ENCODE results near the gene LGALS3.
"Not testable (repeated sequence)": the region's sequence is repeated elsewhere in the genome, so short reads cannot be mapped to it uniquely, and the experiment has no call there.

The LGALS3 gene

DNA sequence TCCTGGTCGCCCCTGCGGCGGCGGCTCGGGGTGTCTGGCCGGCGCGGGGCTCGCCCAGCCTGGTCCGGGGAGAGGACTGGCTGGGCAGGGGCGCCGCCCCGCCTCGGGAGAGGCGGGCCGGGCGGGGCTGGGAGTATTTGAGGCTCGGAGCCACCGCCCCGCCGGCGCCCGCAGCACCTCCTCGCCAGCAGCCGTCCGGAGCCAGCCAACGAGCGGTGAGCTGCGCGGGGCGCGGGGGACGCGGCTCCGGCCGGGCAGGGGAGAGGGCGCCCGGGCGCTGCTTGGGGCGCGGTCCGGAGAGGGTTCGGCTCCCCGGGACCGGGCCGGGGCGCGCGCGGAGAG is at the start of gene LGALS3:
Gene LGALS3, plus strand, starts transcription at position 167 of the 342 bp plus-strand sequence. CDS start 8,122 bp downstream, outside the sequence.
- DNase-seq = peak; percentile 38 to 42

DNA sequence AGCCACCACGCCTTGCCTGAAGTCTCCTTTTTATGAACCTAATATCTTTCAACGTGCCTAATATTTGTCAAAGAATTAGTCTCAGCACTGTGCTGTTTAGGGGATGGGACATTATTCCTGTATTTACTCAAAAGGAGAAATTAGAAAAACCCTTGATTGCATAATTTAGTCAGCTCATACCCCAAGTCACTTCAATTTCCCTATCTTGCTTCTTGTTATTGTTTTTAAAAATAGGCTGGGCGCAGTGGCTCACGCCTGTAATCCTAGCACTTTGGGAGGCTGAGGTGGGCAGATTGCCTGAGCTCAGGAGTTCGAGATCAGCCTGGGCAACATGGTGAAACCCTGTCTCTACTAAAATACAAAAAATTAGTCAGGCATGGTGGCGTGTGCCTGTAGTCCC is 49.1 kb upstream of the LGALS3 start:
- DNase-seq = not testable (repeated sequence)

DNA sequence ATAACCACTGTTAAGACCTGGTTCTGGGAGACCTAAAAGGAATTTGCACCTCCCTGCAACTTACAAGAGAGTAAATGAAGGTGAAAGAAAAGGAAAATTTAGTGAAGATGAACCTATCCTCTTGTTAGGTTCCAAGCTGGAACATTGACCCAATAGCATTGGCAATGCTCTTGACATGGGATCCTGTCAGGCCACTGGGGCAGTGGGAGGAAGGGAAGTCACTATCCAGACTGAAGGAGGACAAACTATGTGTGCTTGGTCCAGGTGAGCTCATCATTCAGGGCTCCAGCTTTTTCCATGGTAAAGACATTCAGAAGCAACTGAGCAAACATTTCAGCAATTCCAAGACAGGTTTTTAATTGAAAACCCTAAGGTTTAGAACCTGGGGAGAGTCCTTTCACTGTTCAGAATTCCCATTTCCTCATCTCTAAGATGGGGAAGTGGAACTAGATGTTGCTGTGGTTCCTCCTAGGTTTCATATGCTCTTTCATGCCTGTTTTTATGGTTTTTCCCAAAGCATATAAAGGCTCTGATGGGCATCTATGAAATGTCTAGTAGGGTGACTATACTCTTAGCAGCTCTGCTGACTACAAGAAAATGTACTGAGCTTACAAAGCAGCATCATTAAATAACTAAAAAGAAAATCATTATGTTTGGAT is 44.5 kb upstream of the LGALS3 start:
- no peak for DNase-seq

DNA sequence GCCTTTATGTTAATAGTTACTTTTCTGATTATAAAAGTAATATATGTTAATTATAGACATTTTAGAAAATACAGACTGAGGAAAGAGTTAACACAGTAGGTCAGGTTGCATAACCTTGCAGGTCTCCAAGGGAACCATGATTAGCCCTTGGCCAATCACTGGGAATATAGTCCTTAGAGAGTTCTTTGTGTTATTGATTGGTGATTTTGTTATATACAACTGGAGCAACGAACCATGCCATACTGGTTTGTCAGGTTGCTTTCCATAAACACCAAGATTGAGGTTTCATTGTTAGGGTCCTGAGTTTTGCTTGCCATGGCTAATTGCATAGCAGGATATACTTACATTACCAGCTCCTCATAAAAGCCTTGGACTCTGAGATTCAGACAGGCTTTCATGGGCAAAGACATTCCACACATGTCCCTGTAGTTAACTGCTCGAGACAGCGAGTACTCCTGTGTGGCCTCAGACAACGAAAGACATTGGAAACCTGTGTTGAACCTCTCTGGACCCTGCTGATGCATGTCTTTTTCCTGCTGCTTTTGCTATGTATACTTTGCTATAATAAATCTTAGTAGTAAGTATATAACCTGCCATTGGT is 43.9 kb upstream of the LGALS3 start:
- DNase-seq = no peak

DNA sequence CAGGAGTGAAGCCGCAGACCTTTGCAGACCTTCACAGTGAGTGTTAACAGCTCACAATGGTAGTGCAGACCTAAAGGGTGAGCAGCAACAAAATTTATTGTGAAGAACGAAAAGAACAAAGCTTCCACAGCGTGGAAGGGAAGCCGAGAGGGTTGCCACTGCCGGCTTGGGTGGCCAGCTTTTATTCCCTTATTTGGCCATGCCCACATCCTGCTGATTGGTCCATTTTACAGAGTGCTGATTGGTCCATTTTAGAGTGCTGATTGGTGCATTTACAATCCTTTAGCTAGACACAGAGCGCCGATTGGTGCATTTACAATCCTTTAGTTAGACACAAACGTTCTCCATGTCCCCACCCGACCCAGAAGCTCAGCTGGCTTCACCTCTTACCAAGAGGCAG is 42.1 kb upstream of the LGALS3 start:
- DNase-seq = no peak

DNA sequence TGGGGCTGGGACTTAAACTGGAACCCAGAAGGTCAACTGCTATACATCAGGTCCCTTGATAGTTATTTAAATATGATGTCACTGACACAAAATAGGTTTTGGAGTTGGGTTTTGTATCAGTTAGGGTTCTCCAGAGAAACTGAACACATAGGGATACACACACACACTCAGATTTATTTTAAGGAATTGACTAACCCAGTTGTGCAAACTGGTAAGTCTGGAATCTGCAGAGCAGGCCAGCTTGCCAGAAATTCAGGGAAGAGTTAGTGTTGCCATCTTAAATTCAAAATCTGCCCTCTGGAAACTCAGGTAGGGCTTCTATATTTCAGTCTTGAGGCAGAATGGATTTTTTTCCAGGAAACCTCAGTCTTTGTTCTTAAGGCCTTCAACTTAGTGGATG is 40.7 kb upstream of the LGALS3 start:
- no peak for DNase-seq

DNA sequence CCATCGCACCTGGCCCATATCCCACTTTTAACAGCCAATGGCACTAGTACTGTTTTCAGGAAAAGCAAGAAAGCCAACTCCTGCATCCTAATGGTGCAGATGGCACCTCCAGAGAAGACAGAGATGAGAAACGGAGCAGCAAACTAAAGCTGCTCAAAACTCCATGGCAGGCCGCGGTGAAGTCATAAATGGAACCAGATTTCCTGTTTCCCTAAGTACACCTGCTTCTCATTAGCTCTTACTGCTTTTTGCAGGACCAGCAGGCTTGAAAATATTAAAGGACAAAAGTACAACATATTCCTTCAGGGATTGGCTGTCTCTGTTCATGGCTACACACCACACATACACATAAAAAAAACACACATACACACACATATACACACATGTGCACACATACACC is 36.7 kb upstream of the LGALS3 start:
- no peak for DNase-seq

DNA sequence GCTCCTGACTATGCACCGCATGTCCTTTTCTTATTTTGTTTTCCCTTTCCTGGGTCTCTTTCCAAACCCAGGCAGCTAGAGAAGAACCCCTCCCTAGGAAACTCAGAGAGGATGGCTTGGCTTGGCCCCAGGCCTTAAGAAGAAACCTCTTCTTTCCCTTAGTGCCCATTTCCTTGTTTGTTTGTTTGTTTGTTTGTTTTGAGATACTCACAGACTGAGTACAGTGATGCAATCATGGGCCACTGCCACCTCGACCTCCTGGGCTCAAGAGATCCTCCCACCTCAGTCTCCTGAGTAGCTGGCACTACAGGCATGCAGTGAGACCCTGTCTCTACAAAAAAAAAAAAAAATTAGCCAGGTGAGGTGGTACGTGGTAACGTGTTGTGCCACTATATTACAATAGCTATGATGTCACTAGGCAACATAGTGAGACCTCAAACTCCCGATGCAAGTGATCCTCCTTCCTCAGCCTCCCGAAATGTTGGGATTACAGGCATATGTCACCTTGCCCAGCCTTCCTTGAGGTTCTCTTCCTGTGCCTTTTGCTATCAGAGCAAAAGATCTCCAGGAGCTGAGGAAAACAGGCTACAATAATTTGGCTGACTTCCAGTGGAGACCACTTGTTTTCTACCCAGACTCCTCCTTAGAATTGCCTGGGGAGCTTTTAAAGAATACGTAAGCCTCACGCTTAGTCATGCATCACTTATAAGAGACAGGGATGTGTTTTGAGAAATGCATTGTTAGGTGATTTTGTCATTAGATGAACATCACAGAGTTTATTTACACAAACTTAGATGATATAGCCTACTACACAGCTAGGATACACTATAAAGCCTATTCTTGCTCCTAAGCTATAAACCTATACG is 34.5 kb upstream of the LGALS3 start:
- DNase-seq = no peak

DNA sequence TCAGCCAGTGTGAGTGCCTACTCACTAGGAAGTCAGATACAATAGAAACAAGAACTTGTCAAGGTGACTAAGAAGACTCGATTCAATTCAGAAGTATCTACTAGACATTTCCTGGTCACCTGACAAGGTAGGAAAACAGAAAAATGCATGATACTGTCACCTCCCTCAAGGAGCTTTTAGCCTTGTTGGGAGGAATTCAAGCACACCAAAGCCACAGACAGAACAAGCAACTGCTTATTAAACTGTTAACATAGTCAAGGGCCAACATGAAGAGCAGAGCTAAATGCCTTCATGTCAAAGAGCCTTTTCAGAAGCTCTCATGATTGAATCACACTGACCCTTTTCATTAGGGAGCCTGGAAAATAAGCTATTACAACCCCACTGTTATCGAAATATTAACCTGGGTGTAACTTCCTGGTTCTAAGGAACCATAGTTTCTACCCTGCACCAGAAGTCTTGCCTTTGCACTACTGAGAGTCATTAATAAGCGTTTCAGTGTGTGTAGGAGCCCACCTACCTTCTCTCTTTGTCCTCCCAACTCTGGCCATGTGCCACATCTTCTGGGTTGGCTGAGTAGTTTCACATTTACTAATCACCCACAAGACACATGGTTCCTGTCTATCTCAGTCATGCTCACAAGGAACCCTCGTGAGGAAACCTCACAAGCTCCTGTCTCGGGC is 31.0 kb upstream of the LGALS3 start:
- DNase-seq = peak; percentile 47 to 48

DNA sequence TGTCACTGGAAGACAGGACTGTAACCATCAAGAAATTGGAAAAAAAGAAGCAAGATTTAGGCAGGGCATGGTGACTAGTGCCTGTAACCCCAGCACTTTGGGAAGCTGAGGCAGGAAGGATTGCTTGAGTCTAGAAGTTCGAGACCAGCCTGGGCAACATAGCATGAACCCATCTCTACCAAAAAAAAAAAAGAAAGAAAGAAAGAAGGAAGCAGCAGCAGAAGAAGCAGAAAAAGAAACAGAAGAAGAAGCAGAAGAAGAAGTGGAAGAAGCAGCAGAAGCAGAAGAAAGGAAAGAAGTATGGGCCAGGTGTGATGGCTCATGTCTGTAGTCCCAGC is 30.5 kb upstream of the LGALS3 start:
- no peak for DNase-seq

DNA sequence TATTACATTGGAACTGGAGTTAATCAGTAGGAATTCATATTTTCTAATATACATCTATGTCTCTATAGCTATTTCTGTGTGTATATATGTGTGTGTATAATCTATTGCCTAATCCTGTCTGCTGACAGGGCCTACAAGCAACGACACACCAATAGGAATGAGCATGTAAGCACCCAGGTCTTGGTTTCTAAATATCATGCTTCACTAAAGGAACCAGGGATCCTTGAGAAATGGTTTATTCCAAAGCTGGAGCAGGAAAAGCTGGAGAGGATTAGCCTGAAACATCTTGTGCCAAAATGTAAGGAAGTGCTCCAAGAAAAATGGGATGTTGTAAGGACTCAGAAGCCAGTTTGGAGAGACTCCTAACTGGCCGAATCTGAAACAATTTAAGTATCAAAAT is 29.3 kb upstream of the LGALS3 start:
- no peak for DNase-seq

DNA sequence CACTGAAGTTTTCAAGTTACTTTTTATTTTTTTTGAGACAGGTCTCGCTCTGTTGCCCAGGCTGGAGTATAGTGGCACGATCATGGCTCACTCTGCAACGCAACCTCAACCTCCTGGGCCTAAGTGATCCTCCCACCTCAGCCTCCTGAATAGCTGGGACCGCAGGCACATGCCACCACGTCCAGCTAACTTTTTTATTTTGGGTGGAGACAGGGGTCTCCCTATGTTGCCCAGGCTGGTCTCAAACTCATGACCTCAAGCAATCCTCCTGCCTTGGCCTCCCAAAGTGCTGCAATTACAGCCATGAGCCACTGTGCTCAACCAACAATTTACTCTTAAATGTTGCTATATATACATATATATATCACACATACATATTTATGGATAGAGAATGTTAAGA is 27.4 kb upstream of the LGALS3 start:
- DNase-seq = no peak

DNA sequence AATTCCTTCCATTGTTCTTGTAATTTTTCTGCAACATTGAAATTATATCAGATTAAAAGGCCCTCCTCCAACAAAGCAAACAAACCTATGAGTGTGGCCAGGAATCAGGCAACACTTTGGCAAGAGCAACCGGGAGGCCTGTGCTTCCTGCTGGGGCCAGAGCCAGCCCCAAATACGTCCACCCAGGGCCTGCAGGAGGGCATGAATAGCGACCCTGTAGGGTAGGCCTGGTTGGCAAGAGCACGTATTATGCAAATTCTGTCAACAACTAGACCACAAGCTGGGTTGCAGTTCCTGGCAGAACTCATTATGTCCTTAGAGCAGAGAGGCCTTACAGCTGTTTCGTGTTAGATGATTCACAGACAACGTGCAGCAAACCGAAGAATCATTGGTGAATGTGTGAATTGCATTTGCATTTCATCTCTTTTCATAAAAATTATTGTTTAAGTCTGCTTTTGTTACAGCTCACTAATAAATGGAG is 26.9 kb upstream of the LGALS3 start:
- DNase-seq = peak; percentile 47 to 54

DNA sequence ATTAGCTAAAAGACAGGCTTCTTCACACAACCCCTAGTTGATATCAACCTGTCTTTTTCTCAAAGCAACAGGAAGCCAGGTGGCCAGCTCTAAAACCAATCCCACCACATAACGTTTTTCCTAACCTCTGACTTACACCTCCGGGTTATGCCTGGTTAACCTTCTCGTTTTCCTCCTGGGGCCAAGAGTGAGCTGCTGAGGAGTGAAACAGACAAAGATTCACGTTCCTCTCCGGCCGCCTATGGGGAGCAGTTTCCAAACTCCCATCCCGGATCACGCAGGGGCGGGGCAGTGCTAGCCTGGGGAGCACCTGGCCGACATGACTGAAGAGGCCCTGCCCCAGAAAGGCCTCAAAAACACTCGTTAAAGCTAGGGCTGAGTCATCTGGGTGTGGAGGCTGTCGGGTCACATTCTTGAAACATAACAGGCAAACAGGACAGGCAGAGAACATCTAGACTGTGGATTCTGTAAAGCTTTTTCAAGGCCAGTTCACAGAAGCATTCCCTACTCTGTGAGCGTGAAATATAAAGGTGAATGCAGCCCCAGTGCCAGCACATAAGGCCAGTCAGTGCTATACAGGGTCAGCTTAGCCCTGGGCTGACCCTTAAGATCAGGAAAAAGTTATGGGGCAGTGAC is 25.9 kb upstream of the LGALS3 start:
- DNase-seq = peak; percentile 57 to 65

DNA sequence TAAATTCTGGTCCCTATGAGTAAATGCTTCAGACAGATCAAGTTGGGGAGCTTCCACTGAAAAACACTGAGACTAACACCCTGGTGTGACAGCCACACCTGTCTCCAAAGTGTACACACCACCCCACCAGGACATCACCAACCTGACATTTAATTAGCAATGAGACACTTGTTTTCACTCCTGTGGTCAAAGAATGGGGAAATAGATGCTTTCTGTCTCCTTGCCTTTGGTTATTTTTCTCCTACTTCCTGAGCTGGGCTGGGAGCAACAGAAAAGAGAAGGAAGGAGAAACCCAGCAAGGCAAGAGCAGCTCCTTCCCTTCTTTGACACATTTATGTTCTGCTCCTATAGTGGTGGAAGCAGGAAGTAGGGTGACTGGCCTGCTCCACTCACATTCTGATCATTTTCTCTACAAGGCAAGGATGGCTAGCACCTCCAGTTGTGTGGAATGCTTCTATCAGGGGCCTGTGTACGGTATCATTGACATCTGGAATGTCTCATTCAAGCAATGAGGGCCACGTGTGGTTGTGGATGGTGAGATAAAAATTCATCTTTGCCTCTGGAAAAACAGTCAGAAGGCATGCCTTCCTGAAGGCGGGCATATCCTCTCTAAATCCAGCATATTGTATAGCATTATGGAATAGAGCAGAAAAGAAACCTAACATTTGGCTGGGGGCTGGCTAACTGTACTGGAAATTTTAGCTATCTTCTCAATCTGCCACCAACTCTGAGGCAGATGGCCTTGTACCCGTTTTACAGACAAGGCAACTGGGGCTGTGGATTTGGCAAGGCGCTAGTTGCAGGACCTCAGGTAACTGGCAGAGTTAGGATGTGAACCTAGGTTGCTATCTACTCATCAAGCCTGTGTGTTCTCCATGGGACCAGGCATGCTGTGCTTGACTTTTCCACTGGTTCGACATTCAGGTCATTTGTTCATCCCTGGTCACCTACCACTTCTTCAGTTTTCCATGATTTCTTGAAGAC is 24.8 kb upstream of the LGALS3 start:
- peak in 1 of 2 donors; percentile 12 for DNase-seq

DNA sequence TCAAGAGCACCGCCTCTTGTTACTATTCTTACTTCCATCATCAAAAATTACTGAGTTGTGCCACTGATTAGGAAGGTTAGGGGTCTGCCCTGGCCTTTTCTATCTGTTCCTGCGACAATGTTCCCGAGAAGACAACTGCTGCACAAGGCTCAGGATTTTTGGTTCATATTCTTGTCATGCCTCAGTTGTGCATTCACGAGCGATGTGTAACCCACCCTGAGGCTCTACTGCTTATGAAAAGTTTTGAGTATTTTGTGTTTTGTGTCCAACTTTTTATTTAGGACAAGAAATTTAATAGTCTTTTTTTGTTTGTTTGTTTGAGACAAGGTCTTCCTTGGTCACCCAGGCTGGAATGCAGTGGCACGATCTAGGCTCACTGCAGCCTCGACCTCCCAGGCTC is 23.1 kb upstream of the LGALS3 start:
- no peak for DNase-seq

DNA sequence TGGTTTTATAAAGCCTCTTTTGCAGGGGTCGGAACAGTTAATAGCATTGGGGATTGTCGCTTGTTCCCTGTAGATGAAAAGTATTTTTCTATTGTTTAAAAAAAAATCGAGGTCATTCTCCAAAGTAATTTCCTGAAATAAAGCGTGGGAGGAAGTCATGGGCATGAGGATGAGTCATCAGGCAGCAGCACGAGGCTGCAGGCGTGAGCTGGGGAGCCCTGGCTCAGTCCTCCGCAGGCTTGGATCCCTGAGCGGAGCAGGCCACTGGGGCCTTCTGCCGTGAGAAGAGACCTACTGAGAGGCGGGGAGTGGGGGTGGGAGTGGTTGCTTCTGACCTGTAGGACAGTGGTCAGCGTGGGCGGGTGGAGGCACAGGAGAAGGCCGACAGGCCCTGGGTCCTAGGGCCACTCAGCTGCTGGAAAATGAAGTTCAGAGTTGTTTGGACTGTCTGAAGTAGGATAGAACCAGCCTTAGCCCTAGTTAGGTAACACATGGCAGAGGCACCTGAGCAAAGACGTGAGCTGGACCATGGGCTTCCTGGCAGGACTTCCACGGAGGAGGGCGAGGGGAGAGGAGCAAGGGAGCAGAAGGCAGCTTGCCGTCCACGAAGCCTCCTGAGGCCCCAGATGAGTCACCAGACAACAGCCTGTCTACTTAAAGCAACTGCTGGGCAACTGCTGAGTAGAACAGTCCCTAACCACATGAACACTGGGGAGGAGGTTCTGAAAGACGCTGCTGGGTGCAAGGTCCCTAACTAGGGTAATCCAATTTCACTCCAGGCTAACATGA is 21.1 kb upstream of the LGALS3 start:
- peak; percentile 37 to 70 for DNase-seq

DNA sequence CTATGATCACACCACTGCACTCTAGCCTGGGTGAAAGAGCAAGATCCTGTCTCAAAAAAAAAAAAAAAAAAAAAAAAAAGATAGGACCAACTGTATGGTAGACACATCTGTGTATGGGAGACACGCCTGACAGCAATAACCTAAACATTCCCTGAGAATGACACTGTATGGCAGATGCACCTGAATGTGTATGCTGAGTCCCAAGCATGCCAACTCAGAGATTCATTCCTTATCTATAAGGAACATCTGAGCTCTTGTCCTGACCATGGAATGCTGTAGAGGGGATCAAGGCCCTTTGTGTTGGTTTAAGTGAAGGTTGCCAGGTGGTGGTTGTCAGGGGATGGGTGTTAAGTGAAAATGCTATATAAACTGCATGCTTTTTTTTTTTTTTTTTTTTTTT is 19.2 kb upstream of the LGALS3 start:
- DNase-seq = no peak

DNA sequence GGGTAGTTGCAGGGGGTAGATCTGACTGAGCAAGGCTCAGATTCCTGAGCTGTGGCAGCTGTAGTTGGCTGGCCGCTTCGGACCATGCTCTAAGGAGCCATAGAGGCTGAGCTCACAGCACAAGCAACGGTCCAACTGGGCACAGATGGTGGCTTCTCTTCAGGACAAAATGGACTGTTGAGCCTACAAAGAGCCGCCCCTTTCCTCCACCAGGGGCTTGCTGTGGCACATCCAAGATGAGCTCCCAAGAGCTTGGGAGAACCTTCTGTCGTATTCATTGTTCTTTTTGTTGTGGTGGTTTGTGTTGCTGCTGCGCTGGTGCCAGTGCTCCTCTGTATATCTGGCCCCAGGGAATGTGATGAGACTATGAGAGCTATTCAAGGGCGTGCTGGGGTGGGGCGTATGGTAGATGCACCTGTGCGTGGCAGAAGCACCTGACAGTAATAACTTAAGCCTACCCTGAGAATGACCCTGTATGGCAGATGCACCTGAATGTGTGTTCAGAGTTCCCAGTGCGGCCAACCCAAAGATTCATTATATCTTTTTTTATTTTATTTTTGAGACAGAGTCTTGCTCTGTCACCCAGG is 17.8 kb upstream of the LGALS3 start:
- DNase-seq = no peak

DNA sequence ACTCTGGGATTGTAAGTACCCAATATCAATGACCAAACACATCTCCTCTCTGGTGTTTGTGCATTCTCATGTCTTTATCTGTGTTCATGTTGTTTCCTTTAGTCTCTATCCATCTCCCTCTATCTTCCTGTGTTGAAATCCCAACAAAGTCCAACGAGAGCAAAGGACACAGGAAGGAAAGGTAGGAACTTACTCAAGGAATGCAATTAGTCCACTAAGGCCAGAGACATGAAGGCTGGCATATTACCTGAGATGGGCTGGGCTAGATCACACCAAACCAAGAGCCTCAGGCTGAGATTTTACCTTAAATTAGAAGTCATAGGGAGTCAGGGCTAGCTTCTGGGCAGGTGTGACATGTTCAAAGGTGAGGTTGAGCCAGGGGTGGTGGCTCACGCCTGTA is 14.3 kb upstream of the LGALS3 start:
- no peak for DNase-seq

Measured in CD4-positive, alpha-beta T cell treated with Interleukin-1 beta for 1 hour (primary cell).